Erythroblast (primary cell): ENCODE measurements around the gene TMC8.

Experiments used
- GATA1 ChIP-seq: IDR thresholded peaks from 2 replicates; pipeline ENCODE4 v1.6.1; 2011; ENCODE audit warnings: low read depth, mild to moderate bottlenecking, control low read depth, low read length, moderate library complexity
- POLR2A ChIP-seq: IDR thresholded peaks from 2 replicates; pipeline ENCODE4 v1.6.1; 2011; ENCODE audit warnings: mild to moderate bottlenecking, low read length

- TF ChIP-seq POLR2A, result no peak
- no peak for TF ChIP-seq GATA1
Observed at GRCh38 chr17:78118801-78119241, 11.8 kb upstream of the TMC8 start.
